ENCODE results near the gene CD46.
"Not testable (repeated sequence)": the region's sequence is repeated elsewhere in the genome, so short reads cannot be mapped to it uniquely, and the experiment has no call there.

CD46 gene

GRCh38 chr1:207752456-207752998, 673 bp downstream of the CD46 start:
- peak; percentile 62 for DNase-seq

DNA sequence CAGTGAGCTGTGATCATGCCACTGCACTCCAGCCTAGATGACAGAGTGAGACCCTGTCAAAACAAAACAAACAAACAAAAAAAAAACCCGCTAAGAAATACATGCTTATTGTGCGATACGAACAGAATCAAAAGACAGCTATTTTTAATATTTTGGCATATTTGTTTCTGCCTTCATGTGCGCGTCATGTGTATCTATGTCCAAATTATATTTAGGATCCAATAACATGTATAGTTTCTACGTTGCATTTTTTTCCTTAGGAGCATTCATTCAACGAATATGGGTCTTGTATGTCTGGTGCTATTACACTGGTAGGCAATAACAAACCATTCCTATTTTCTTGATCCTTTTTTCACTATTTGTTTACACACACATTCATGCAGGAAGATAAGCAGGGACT, 1.8 kb downstream of the CD46 start:
- no peak for DNase-seq

DNA sequence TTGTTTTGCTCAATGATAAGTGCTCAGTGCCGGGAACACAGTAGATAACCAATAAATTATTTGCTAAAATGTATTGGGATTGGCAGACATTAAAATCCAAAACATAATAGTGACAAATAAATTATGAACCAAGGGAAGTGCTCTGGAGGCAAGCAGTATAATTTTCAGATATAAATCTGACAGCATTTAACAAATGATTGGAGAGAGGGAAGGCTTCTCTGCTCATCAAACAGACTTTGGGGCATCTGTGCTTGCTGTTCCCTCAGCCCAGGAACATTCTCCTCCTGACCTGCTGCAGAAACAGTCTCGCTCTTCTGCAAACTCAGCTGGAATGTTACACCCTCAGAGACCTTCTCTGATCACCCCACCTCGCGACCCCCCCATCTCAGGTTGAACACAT, 2.2 kb downstream of the CD46 start:
- DNase-seq, result no peak

DNA sequence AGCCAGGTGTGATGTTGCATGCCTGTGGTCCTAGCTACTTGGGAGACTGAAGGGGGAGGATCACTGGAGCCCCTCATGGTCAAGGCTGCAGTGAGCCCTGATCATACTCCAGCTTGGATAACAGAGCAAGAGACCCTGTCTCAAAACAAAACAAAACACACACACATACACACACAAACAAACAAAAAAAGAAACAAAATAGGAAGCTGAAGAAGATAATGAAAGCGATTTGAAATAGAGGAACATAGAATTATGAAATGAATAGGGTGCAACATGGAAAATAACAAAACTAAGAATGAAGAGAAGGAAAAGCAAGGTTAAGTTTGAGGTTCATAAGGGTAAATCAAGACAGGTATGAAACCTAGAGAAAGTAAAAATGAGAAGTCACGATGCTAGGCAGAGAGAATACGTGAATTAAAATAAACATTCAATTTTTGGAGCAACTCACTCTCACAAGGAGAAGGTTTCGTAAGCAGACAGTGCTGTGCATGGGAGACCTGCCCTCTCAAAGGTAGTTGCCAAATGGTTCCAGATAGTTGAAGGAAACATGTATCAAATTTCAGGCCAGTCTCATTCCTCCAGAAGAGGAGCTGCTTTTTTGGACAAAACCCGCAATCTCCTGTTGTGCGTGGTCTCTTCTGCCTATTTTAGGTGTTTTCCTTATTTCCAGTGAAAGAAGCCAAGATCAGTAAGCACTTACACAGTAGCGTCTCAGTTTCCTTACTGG, 3.3 kb downstream of the CD46 start:
- DNase-seq, result no peak

- DNase-seq, result no peak
Measured at GRCh38 chr1:207755846-207756693, 4.2 kb downstream of the CD46 start.

- no peak for DNase-seq
Measured at GRCh38 chr1:207762622-207763021, 10.8 kb downstream of the CD46 start.

GRCh38 chr1:207763091-207763490, 11.2 kb downstream of the CD46 start:
- no peak for DNase-seq

DNA sequence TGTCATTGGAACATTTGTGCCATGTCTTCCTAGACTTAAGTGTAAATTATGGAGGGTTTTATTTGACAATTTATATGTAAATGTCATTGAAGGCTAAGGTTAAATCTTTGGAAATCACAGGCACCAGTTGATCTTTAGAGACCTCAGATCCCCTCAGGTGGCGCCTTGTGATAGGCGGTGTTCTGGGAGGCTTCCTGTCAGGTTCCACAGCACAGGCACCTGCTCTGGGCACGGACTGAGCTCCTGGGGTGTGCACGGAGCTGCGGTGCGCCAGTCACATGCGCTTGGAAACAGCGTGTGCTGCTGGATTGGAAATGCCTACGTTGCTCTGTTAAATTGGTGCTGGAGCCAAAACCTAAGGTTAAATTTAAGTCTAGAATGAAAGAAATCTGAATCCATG, 12.1 kb downstream of the CD46 start:
- no peak for DNase-seq

- no peak for DNase-seq
Measured at GRCh38 chr1:207766569-207766968, 14.7 kb downstream of the CD46 start.

DNA sequence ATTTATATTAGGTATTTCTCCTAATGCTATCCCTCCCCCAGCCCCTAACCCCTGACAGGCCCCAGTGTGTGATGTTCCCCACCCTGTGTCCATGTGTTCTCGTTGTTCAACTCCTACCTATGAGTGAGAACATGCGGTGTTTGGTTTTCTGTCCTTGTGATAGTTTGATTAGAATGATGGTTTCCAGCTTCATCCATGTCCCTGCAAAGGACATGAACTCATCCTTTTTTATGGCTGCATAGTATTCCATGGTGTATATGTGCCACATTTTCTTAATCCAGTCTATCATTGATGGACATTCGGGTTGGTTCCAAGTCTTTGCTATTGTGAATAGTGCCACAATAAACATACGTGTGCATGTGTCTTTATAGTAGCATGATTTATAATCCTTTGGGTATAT, 18.7 kb downstream of the CD46 start:
- DNase-seq, result not testable (repeated sequence)

DNA sequence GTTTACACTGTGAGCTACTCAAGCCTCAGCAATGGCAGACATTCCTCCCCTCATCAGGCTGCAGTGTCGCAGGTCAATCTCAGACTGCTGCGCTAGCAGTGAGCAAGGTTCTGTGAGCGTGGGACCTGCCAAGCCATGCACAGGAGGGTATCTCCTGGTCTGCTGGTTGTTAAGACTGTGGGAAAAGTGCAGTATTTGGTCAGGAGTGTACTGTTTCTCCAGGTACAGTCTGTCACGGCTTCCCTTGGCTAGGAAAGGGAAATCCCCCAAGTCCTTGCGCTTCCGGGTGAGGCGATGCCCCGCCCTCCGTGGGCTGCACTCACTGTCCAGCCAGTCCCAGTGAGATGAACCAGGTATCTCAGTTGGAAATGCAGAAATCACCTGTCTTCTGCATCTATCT, 24.2 kb downstream of the CD46 start:
- not testable (repeated sequence) for DNase-seq

- DNase-seq, result not testable (repeated sequence)
Measured at GRCh38 chr1:207777412-207777811, 25.6 kb downstream of the CD46 start.

DNA sequence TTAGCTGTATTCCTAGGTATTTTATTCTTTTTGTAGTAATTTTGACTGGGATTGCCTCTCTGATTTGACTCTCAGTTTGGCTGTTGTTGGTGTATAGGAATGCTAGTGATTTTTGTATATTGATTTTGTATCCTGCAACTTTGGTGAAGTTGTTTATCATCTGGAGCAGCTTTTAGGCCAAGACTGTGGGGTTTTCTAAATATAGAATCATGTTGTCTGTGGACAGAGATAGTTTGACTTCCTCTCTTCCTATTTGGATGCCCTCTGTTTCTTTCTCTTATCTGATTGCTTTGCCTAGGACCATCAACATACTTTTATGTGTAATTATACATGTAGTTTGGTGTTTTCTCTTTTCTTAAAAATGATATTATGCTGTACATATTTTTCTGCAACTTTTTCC, 27.2 kb downstream of the CD46 start:
- no peak for DNase-seq

GRCh38 chr1:207781312-207781711, 29.5 kb downstream of the CD46 start:
- no peak for DNase-seq

- no peak for DNase-seq
Measured at GRCh38 chr1:207787776-207788175, 35.9 kb downstream of the CD46 start.

DNA sequence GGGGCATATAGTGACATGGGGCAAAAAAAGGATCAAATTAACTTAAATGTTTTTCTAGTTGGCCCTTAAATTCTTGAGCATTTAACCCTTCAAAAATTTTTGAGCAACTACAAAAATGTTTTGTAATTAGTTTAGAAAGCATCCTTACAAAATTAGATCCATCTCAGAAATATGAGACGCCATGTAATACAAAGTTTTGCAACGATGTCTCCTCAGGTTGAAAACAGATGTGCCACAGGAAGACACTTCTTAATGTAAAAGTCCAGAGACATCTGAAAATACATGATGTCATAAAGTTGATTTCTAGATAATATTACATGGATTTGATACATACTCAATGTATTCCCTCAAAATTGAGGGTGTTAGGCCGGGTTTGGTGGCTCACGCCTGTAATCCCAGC, 37.5 kb downstream of the CD46 start:
- no peak for DNase-seq

DNA sequence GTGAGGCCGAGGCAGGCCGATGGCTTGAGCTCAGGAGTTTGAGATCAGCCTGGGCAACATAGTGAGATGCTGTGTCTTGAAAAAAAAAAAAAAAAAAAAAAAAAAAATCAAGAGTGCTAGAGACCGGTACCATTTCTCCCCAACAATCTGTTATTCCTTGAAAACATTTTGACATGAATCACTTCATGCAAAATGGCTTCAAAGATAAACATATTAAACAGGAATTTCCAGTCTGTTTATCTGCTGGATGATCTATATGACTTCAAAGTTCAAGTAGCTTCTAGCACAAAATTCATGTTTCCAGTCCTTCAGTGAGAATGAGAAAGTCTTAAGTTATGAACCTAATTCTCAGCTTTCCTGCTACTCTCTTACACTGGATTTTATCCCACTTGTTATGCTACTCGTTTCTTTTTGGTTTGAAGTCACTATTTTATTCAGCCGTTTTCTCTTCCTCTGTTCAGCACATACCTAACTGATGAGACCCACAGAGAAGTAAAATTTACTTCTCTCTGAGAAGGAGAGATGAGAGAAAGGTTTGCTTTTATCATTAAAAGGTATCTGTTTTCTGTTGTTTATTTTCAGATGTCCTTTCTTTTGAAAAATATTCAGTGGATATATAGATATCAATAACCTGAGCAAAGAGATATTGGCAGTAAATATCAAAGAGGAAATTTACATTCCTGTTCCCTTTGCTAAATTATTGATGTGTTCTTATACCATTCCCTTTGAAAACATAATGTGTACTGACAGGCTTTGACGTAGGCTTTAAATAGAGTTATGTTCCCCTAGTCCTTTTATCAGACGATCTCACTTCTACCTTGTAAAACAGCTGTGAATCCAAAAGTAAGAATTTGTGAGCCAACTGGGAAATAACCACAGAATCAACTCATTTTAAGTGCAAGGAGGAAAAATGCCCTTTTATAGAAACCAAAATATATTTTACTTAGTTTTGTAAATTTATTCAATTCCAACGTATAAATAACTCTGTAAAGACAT, 38.2 kb downstream of the CD46 start:
- DNase-seq, result no peak

GRCh38 chr1:207791290-207791689, 39.4 kb downstream of the CD46 start:
- no peak for DNase-seq

GRCh38 chr1:207793327-207793726, 41.5 kb downstream of the CD46 start:
- DNase-seq, result no peak

DNA sequence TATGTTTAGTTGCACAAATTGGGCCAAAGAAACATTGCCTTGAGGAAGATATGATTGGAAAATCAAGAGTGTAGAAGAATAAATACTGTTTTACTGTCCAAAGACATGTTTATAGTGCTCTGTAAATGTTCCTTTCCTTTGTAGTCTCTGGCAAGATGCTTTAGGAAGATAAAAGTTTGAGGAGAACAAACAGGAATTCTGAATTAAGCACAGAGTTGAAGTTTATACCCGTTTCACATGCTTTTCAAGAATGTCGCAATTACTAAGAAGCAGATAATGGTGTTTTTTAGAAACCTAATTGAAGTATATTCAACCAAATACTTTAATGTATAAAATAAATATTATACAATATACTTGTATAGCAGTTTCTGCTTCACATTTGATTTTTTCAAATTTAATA, 43.0 kb downstream of the CD46 start:
- no peak for DNase-seq

DNA sequence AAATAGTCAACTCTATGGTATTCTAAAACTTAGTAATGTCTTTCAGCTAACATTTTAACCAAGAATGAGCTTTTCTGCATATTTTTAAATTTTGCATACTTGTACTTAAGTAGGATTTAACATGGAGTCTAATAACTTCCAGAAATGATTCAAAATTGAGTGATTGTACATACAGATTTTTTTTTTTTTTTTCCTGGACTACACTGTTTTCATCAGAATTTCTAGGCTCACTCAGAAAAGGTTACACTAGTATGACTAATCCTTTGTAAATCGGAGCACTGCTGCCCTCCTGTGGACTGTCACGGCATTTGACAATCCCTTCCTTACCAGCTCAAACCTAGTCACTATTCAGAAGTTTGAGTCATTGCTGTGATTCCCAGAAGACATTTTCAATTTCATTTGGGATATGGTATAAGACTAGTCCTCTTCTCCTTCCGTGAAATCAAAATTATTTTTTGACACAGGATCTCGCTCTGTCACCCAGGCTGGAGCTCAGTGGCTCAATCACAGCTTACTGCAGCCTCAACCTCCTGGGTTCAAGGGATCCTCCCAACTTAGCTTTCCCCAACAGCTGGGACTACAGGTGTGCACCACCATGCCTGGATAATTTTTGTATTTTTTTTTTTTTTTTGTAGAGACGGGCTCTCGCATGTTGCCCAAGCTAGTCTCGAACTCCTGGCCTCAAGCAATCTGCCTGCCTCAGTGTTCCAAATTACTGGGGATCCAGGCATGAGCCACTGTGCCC, 45.5 kb downstream of the CD46 start:
- DNase-seq, result peak; percentile 87

GRCh38 chr1:207798847-207799246, 47.0 kb downstream of the CD46 start:
- DNase-seq, result no peak
